Limb (tissue), 2 donors: ENCODE measurements around the gene COL11A2.
A peak's percentile ranks its signal among the peaks of the same experiment; 100 is the strongest.

Experiments
- DNase-seq, 2 donors: peaks; one replicate each; pipeline ENCODE4 v3.0.0-alpha.2; 2016; ENCODE audit errors: extremely low spot score in 2 of 2

Gene COL11A2

DNA sequence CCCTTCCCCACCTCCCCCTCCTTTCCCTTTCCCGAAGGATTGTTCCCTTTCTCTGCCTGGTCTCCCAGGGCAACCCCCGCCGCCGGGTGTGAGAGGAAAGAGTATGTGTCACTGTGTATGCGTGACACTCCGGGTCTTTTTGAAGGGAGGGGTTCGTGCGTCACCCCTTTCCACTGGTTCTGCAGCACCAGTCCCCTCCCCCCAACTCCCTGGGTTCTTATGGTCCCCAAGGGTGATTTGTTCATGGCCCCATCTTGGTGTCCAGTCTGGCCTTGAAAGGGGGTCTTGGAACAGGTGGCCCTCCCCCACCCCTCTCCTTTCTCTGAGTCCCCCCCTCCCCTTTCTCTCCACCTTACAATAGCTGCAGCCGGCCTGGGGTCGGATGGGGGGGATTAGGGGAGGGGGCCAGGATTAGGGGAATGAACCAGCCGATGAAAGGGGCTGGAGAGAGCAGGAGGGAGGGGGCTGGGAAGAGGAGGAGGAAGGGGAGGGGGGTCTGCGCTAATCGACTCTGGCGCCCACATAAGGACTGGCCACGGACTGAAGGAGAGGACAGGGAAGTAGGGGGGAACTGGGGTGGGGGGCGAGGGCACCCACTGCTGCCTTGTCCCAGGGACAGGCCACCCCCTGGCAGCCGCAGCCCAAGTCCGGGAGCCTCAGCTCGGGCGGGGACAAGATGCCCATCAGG lies 14.7 kb upstream of the COL11A2 start:
- DNase-seq, result peak in 1 of 2 donors; percentile 66

DNA sequence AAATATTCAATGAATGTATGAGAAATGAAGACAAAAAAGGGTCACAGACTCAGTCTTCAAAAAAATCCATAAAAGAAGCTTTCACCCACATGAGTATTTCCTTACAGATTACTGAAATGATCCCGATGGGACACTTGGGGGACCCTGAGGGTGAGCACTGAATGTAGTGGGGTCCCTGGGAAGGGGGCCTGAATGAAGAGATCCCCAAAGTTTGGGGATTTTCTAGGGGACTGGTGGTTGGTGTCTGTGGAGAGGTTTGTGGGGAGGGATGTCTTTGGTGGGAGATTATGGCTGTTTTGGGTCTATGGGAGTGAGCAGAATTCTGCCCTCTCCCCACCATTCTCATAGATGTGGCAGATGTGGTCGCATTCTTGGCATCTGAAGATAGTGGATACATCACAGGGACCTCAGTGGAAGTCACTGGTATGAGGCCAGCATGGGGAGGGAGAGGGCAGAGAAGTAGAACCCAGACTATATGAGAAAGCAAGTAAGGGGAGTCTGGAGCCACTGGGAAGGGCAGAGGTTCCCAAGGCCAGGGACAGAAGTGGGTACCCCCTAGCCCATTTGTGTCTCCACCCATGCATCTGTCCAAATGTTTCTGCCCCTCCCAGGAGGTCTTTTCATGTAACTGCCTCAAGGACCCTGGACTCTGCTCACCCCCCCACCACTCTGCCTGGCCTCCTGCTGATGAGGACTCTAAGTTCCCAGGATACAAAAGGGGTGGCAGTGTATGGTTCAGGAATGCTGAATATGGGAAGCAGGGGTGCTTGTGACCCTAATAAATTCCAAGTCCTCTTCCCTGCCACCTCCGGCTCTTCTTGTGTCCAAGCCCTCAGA lies 14.0 kb upstream of the COL11A2 start:
- no peak for DNase-seq

- no peak for DNase-seq
These were observed 13.1 kb upstream of the COL11A2 start for GRCh38 chr6:33205191-33206026.

GRCh38 chr6:33204415-33205190 lies 12.3 kb upstream of the COL11A2 start, which contains the start of gene HSD17B8:
TSS of gene HSD17B8 (plus strand) at chr6:33204655. CDS start at chr6:33204669, 14 bp downstream.
- peak; percentile 91 to 95 for DNase-seq

DNA sequence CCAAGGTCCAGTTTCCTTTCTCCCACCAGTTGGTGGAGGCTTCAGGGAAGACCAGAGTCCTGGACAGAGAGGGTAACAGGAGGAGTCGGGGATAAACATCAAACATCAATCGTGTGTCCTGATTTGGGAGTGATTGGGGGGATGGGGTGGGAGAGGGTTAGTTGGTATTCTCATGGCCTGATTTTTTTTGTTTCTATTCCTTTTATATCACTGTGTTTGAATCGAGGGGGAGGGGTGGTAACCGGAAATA lies 11.8 kb upstream of the COL11A2 start:
- DNase-seq, result no peak

- DNase-seq, result no peak
These were observed 11.3 kb upstream of the COL11A2 start for GRCh38 chr6:33203443-33204164.

GRCh38 chr6:33202799-33203198 lies 10.5 kb upstream of the COL11A2 start:
- DNase-seq, result no peak

DNA sequence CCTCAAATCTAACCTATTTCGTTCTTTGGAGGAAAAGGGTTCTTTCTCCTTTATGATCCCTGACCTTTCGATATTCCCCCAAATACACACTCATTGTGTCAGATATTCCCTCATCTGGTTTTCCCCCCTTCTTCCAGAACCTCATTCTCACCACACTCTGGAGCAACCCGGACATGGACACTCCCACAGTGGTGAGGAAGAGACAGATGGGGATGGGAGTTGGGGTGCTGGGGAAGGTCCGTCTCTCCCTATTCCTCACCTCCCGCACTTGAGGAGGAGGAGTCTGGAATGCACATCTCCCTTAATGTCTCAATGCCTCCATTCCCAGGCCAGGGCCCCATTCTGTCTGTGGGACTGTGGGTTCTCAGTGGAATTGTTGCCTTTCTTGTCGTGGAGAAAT lies 9.7 kb upstream of the COL11A2 start:
- no peak for DNase-seq

DNA sequence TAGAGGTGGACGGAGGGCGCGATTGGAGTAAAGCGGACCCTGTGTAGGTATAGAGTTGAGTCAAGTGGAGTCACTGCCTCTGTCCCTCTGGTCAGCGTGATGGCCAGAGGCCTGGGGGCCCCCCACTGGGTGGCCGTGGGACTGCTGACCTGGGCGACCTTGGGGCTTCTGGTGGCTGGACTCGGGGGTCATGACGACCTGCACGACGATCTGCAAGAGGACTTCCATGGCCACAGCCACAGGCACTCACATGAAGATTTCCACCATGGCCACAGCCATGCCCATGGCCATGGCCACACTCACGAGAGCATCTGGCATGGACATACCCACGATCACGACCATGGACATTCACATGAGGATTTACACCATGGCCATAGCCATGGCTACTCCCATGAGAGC lies 8.9 kb upstream of the COL11A2 start:
- DNase-seq, result no peak

DNA sequence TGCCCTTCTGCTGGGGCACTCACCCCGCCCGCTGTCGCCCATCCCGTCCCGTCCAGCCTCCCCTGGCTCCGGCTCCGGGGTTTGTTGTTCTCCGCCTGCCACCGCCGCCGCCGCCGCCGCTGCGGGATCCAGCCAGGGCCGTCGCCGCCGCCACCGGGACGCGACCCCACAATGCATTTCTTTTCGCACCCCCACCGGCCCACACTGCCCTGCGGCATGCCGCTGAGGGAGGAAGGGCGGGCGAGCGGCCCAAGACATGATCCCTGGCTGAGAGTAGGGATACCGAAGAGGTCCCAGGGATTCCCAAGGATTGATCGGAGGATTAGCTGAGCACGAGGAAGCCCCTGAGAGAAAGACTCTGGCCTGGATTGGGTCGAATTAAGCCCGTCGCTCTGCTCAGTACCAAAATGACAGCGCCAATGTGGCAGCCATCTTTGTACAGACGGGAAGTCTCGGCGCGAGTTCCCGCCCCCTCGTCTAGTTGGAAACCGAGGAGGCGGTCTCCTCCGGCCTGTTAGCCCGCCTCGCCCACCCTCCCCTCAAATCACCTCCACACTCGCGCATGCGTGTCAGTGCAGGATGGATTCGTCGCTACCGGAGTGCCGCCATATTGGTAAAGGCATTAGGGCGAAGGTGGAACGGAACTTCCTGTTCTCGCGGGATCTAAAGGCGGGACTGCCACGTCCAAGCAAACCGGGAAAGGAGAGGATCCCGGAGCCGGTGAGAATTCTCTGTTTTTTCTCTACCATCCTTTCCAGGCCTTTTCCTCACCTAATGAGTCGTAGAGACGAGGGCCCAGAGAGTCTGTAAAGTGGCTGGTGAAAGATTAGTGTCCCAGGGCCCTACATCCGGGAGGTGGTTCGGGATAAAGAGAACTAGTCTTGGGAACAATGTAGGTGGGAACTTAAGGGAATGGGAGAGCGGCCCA lies 8.2 kb upstream of the COL11A2 start, which contains the start of the genes RXRB and SLC39A7:
RXRB (minus strand) TSS at position 447 of the 928 bp plus-strand sequence; CDS start at position 258, 189 bp downstream.
SLC39A7 (plus strand) TSS at position 649 of the 928 bp plus-strand sequence. CDS start 379 bp downstream, outside the sequence.
- peak; percentile 99 for DNase-seq

DNA sequence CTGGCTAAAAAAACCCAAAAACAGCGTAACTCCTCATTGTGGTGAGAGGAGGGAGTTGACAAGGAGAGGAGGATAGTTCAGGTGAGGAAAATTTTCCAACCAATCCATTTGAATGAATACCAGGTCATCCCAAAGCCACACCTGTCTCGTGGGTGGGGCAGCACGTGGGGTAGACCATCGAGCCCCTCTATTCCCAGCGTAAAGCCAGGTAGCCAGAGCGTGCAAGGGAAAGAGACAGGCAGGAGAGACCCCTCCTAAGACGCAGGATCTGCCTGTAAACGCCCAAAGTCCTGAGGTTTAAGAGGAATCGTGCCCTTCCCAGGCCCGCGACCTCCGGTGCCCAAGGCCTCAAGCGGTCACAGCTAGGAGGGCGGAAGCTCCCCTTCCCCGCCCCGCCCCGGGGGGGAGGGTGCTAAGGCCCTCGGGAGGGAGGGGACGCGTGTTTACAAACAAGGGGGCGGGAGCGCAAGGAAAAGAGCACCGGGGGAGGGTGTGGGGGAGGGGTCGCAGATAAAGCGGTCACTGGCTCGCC lies 7.5 kb upstream of the COL11A2 start:
- no peak for DNase-seq

DNA sequence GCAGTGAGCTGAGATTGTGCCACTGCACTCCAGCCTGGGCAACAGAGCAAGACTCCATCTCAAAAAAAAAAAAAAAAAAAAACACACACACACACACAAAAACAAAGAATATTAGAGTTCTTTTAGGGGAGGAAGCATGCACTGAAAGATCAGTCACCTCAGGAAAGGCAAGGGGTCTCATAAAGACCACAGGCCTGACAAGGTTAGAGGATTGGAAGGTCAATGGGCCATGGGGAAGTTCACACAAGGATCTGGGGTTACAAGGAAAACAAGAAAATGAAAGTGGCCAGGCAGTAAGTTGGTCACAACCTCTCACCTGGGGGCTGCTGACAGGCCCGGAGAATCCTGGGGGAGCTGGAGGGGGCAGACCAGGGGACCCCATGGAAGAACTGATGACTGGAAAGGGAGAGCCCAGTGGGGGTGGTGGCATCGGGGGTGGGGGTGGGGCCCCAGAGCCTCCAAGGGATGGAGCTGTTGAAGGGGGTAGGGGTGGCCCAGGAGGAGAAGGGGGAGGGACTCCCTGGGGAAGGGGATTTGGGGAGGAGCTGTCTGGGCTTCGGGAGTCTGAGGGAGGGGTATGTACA lies 6.7 kb upstream of the COL11A2 start:
- DNase-seq, result no peak

DNA sequence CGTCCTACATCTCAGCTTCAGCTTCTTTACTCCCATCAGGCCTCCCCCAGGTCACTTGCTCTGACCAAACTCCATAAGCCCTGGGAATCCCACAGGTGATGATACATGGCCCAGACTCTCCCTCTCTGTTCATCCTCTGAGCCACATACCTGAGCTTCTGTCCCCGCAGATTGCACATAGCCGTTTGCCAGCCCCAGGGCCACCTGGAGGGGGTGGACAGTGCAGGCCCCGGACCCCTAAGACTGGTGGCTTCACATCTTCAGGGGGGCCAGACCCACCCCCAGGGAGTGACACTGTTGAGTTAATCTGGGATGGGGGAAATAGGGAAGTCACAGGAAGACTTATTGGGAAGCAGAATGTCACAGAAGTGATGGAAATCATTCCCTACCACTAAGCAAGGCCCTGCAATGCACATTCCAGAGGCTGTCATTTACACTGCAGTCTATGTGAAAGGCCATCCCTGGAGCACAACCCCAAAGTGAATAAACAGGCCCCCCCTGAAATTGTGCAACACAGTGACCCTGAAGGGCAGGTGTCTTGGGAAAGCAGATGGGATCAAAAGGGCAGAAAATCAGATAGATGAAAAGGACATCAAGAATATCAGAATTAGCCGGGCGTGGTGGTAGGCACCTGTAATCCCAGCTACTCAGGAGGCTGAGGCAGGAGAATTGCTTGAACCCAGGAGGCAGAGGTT lies 6.0 kb upstream of the COL11A2 start:
- no peak for DNase-seq

- peak in 1 of 2 donors; percentile 71 for DNase-seq
These were observed 5.3 kb upstream of the COL11A2 start for GRCh38 chr6:33197431-33198048.

GRCh38 chr6:33195304-33196165 lies 3.3 kb upstream of the COL11A2 start:
- DNase-seq, result no peak

- no peak for DNase-seq
These were observed 2.2 kb upstream of the COL11A2 start for GRCh38 chr6:33194431-33194979.
